ENCODE data around the gene BTRC.

DNA sequence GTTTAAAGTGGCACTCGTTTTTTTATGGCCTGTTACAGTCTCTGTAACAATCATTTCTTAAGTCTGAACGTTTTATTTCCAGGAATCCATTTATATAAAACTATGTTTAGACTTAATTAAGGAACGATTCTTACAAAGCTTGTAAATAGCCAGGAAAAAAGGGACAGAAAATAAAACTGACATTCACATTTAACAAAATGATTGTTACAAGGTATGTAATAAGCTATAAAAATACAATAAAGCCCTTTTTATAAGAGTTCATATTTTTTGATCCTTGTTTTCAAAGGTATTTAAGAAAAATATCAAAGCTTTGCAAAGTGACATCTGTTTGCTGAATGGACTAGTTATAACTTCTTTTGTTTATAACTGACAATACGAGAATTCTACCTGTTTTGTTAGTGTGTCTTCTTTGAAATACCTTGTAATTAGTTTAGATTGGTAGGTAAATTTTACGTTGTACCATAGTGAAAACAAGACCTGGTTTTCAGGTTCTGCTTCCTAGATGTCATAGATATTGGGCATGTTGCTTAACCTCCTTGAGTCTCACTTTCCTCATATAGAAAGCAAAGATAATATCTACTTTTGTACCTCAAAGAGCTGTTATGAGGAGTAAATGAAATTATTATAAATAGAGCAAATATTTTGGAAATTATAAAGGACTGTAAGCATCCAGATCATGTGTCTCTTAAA is 25.8 kb downstream of the BTRC start:
- TF ChIP-seq, protein P1, sequence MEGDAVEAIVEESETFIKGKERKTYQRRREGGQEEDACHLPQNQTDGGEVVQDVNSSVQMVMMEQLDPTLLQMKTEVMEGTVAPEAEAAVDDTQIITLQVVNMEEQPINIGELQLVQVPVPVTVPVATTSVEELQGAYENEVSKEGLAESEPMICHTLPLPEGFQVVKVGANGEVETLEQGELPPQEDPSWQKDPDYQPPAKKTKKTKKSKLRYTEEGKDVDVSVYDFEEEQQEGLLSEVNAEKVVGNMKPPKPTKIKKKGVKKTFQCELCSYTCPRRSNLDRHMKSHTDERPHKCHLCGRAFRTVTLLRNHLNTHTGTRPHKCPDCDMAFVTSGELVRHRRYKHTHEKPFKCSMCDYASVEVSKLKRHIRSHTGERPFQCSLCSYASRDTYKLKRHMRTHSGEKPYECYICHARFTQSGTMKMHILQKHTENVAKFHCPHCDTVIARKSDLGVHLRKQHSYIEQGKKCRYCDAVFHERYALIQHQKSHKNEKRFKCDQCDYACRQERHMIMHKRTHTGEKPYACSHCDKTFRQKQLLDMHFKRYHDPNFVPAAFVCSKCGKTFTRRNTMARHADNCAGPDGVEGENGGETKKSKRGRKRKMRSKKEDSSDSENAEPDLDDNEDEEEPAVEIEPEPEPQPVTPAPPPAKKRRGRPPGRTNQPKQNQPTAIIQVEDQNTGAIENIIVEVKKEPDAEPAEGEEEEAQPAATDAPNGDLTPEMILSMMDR (IDR thresholded peaks at IDR 0.05) = no peak
- TF ChIP-seq POLR2A (IDR thresholded peaks at IDR 0.05) = no peak

All from right lobe of liver (tissue), 4 donors.